HG03521 (cell line): ENCODE measurements around the gene OVAAL.

Source experiments
- ATAC-seq: cut with Tn5 transposase; IDR thresholded peaks from one replicate; pipeline ENCODE4 v1.9.1; 2021; ENCODE audit warnings: mild to moderate bottlenecking, moderate library complexity; ENCODE audit not compliant: unreplicated experiment

The OVAAL gene

DNA sequence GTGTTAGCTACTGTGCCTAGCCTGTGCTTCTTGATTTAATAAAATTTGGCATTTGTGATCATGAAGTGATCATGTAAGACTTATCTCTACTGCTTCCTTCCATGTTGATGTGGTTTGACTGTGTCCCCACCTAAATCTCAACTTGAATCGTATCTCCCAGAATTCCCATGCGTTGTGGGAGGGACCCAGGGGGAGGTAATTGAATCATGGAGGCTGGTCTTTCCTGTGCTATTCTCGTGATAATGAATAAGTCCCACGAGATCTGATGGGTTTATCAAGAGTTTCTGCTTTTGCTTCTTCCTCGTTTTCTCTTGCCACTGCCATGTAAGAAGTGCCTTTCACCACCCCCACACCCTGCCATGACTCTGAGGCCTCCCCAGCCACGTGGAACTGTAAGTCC is at the start of gene OVAAL:
Gene OVAAL (plus strand): TSS at position 301 of the 400 bp plus-strand sequence.
- ATAC-seq: no peak

DNA sequence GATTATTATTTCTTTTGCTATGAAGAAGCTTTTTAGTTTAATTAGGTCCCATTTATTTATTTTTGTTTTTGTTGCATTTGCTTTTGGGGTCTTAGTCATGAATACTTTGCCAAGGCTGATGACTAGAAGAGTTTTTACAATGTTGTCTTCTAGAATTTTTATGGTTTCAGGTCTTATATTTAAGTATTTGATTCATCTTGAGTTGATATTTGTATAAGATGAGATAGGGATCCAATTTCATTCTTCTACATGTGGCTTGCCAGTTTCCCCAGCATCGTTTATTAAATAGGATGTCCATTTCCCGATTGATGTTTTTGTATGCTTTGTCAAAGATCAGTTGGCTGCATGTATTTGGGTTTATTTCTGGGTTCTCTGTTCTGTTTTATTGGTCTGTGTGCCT is 47.9 kb upstream of the OVAAL start:
- no peak for ATAC-seq

DNA sequence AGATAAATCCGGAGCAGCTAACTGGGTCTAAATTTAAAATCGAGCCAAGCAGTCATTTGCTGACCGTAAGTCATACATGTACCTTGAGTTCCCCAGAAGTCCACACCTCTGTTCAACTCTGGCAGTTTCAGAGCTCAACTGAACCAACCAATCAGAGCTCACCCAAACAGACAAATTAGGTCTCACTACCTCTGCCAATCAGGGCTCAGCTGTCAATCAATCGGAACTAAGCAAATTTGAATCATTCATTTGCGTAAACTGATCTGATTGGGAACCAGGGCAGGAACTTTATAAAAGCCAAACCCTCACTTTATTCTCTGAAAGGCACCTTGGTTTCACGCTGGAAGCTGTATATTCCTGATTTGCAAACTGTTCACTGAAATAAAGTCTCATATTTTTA is 45.2 kb upstream of the OVAAL start:
- no peak for ATAC-seq

DNA sequence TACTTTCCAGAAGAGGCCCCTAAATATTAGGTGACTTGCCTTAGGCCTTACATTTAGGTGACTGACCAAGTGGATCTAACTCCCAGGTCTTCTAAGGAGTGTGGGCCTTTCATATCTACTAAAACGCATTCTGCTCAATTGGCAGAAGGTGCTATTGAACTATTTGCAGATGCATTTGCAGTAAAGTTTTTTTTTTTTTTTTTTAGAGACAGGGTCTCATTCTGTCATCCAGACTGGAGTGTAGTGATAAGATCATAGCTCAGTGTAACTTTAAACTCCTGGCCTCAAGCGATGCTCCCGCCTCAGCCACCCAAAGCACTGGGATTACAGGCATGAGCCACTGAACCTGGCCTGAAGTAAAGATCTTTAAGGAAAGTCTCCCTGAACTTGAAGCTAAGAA is 43.4 kb upstream of the OVAAL start:
- no peak for ATAC-seq

- ATAC-seq: peak; percentile 82
Observed at GRCh38 chr1:180515857-180516388, 42.8 kb upstream of the OVAAL start.

GRCh38 chr1:180519846-180520245 is 38.9 kb upstream of the OVAAL start:
- ATAC-seq: no peak

DNA sequence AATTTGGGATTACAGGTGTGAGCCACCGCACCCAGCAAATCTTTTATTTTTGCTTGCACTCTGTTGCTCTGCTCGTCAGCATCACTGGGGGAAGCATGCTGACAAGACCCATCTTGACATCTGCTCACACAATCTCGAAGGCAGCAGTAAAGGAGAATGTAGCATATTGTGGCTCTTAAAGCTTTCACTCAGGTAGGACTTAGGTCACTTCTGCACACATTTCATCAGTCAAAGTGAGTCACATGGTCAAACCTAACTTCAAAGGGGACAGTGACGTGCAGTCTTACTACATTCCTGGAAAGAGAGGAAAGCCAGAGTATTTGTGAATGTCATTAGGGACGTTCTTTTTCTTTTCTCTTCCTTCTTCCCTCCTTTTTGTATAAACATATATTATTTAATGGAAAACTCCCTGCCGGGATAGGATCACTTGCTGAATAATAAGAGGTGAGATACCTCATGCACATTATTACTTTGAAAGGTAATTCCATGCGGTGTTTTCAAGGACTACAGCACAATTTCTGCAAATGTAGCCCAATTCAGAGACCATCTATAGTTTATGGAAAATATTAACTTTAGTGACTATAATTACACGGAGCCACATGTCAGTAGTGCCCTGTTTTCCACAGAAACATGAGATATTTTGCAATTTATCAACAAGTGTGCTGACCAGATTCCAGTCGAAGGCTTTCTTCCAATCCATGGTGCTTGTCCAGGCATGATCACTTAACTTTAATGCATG is 37.1 kb upstream of the OVAAL start:
- ATAC-seq: no peak

DNA sequence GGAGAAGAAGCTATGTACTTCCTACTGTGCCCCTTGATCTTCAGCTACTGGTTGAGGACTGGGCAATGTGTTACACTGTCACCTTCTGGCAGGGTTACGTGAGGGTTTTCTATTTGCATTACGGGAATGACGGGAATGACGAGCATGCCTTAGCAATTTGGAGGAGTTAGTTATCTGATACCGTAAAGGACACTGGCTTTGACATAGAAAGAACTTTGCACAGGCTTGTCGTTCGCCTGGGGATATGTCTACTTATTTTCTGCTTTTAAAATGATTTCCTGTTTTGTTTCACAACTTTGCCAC is 36.6 kb upstream of the OVAAL start:
- no peak for ATAC-seq

DNA sequence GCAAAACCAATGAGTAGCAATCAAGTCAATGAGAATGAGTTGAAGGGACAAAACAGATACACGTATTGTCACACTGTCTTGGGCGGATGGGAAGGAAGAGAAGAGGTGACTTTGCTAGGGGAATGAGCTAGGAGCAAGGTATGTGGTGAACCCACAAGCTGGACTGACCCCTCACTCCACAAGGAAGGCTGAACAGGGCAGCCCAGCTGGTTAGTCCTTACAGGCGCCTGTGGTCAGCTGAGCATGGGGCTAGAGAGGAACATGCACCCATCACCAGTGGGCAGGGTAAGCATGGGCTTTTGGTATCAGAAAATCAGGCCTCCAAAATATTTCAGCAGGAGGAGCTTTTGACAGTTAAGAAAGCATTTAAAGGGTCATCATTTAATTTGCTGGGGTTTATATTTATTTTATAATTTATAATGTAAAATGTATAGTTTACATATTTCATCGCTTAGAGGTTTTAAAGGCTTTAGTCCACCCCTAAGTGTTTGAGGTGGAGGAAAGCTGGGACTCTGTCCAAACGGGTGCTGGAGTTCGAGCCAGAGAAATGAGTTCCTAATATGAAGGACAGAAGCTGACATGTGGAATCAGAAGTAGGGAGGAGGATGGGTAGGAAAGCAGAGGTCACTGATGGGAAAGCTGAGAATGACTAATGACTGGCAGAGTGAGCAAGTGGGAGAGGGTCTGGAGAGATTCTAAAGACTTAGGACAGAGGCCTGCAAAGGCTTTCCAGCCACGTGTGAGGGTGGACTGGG is 34.4 kb upstream of the OVAAL start:
- ATAC-seq: no peak

GRCh38 chr1:180524915-180525714 is 33.6 kb upstream of the OVAAL start:
- ATAC-seq: no peak

- ATAC-seq: no peak
Observed at GRCh38 chr1:180525715-180526039, 33.1 kb upstream of the OVAAL start.

- ATAC-seq: no peak
Observed at GRCh38 chr1:180527101-180527669, 31.6 kb upstream of the OVAAL start.

- ATAC-seq: no peak
Observed at GRCh38 chr1:180528868-180529470, 29.8 kb upstream of the OVAAL start.

DNA sequence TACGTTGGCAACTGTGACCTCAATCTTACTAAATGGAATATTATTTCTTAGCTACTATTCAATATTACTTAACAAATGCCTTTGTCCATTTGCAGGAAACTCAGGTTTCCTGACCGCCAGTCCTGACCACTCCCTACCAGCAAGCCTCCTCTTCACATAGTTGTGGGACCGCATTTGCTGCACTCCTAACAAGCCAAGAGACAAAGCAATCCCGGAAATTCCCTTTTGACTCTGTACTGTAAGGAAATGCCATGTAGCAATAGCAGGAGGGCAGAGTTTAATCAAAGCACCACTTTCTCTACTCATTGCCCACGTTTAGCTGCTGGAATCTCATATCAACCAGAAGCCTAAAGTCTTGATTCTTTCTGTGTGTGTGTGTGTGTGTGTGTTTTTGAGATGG is 28.3 kb upstream of the OVAAL start:
- ATAC-seq: no peak

- no peak for ATAC-seq
Observed at GRCh38 chr1:180532854-180533253, 25.9 kb upstream of the OVAAL start.

DNA sequence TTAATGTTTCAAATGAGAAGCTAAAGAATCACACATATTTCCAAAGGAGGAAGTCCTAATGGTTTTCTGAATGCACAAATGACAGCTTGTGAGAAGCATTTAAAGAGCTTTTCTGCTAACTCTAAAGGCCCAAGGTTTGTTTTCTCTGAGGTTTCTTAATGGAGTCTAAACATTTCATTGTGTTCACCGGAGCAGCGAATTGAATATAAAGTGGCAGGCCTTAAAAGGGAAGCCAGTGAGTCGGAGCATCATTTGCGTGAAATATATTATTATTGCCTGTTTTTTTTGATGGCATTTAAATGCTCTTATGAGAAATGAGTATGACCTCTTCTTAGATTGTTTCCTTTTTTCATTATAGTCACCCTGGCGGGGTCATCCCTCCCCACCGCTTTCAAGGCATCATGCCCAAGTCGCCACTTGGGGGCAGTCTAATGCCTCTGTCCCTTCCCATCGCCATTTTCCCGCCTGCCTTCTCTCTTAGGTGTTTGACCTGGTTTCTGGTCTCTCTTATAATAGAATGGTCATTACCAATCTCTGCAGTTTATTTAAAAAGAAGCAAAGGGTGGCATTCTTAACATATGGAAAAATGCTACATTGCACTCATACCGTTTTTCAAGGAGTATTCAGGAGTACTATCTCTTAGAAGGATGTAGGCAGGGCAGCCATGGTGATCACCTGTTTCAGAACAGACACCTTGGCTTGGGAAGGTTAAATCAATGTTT is 25.3 kb upstream of the OVAAL start:
- no peak for ATAC-seq

DNA sequence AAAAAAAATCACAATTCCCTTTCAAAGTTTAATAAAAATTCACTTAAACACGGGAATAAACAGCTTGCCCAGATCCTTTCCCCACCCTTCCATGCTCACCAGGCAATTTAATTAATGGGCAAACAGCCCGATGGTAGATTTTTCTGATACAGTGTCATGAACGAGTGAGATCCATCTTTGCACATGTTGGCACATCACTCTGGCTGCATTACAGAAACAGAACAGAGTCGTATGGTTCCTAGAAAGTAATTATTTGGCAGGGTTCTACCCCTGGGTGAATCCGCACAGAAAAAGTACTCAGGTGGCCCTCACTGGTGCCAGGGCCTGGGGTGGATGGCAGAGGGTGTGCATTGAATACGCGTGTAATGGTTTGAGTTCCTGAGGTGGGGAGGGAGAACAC is 24.6 kb upstream of the OVAAL start:
- no peak for ATAC-seq

- no peak for ATAC-seq
Observed at GRCh38 chr1:180535418-180535999, 23.3 kb upstream of the OVAAL start.

DNA sequence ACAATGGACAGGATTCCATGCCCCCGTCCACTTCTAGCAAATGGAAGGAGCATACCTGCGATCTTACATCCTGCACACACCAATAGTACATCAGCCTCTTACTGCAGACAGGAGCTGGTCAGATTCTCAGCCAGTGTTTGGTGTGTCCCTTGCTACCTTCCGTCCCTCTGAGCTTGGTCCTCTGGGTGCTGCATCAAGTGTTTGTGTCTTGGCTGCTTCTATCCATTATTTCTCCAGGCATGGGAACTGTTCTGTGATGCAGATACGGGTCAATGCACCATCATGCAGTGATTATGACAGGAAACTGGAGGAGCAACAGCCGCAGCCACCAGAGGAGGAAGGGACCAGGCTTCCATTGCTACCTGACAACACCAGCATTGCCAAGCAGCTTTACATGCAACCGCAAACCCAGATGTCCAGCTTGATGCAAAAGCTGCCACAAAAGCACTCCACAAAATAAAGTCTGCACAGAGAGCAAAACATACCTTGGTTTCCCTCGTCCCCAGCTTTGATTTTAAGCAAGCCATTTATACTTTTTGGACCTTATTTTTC is 21.9 kb upstream of the OVAAL start:
- no peak for ATAC-seq

DNA sequence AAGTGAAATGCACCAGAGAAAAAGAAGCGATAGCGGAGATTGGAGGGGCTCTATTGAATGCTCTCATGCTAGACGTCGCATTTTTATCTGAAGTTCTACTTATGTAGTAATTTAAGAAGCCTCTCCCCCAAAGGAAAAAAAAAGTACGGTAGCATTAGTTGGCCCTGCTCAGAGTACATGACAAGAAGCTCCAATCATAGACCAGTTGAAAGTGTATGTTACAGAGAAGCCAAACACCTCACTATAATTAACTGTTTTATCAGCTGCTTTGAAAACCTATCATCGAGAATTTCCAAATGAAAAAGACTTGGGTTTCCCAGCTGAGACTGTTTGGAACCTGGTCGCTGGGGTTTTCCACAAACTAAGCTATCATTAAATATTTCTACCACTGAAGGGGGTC is 19.6 kb upstream of the OVAAL start:
- ATAC-seq: no peak
